HL-60 (cell line): Measurements from ENCODE around the gene RAET1E.
"Not testable (repeated sequence)": the region's sequence is repeated elsewhere in the genome, so short reads cannot be mapped to it uniquely, and the experiment has no call there.

Experiments
- DNase-seq, 2 experiments: peaks; one replicate each; pipeline ENCODE4 v3.0.0-alpha.2; 2010 to 2020; ENCODE audit warnings: low read depth in 1 of 2, low spot score in 1 of 2
- H3K27ac ChIP-seq: fragments of 250-450 bp; sonication (Bioruptor Pico); replicated peaks from 2 replicates; pipeline ENCODE4 v1.5.1; 2020; ENCODE audit warnings: mild to moderate bottlenecking, moderate library complexity
- H3K27me3 ChIP-seq: fragments of 250-450 bp; sonication (Bioruptor Pico); 2 replicates; pipeline ENCODE4 v1.5.1; 2021; ENCODE audit warnings: mild to moderate bottlenecking, moderate library complexity; ENCODE audit not compliant: insufficient read depth, poor library complexity, severe bottlenecking
- H3K4me3 ChIP-seq: replicated peaks from 2 replicates; pipeline ENCODE4 v1.5.1; 2011; ENCODE audit warnings: mild to moderate bottlenecking, control low read depth, low read length; ENCODE audit not compliant: insufficient read depth
- CTCF ChIP-seq: IDR thresholded peaks from one replicate; pipeline ENCODE4 v1.5.1; 2011; ENCODE audit warnings: low read length, control low read depth, inconsistent platforms; ENCODE audit not compliant: insufficient read depth
- GABPA ChIP-seq: IDR thresholded peaks from 2 replicates; pipeline ENCODE4 v1.6.1; 2012; ENCODE audit warnings: low read depth
- POLR2AphosphoS5 ChIP-seq: IDR thresholded peaks from 2 replicates; pipeline ENCODE4 v1.6.1; 2012; ENCODE audit warnings: low read depth
- REST ChIP-seq: IDR thresholded peaks from 2 replicates; pipeline ENCODE4 v1.6.1; 2012; ENCODE audit warnings: low read depth; ENCODE audit not compliant: insufficient replicate concordance
- SPI1 ChIP-seq: IDR thresholded peaks from 2 replicates; pipeline ENCODE4 v1.6.1; 2012; ENCODE audit warnings: low read depth, mild to moderate bottlenecking, borderline replicate concordance

RAET1E gene

GRCh38 chr6:149923327-149923986 lies 25.5 kb upstream of the RAET1E start:
- Histone ChIP-seq H3K4me3 (no peak overlapping the region), H3K27ac (no peak overlapping the region), H3K27me3 (peaks cover 20% of the 10 kb centered on the region)
- TF ChIP-seq CTCF (no peak), GABPA (no peak), SPI1 (no peak), POLR2AphosphoS5 (no peak)
- no peak for DNase-seq

- Histone ChIP-seq H3K4me3 (peak within 1 kb of the TSS; percentile 10), H3K27ac (no peak within 1 kb of the TSS), H3K27me3 (peaks cover 20% of the 10 kb centered on the region)
- DNase-seq, result peak in 1 of 2 experiments; percentile 87
- no peak for TF ChIP-seq CTCF
- TF ChIP-seq SPI1, result peak; percentile 55; the same call in 1 of the 2 replicates
- TF ChIP-seq POLR2AphosphoS5, result no peak
- no peak for TF ChIP-seq GABPA
Observed at GRCh38 chr6:149922642-149923326, 24.9 kb upstream of the RAET1E start, which contains the start of gene RAET1G. Gene RAET1G, minus strand, starts transcription at chr6:149923121. Its CDS starts 111 bp downstream, at chr6:149923010.

GRCh38 chr6:149922091-149922490 lies 24.2 kb upstream of the RAET1E start:
- H3K27me3 ChIP-seq, result peaks cover 18% of the 10 kb centered on the region
- not testable (repeated sequence) for H3K4me3 ChIP-seq, DNase-seq, H3K27ac ChIP-seq

- no peak for DNase-seq
- Histone ChIP-seq H3K27me3 (peaks cover 18% of the 10 kb centered on the region), H3K27ac (no peak overlapping the region), H3K4me3 (no peak overlapping the region)
- TF ChIP-seq SPI1, result no peak
Observed at GRCh38 chr6:149921361-149921760, 23.4 kb upstream of the RAET1E start.

- DNase-seq, result no peak
- H3K27me3 ChIP-seq, result peaks cover 14% of the 10 kb centered on the region
- H3K4me3 ChIP-seq, result no peak overlapping the region
- TF ChIP-seq GABPA, result no peak
- no peak for TF ChIP-seq POLR2AphosphoS5
- TF ChIP-seq REST, result no peak
- TF ChIP-seq SPI1, result no peak
- no peak for TF ChIP-seq CTCF
- H3K27ac ChIP-seq, result no peak overlapping the region
Observed at GRCh38 chr6:149919834-149920225, 21.9 kb upstream of the RAET1E start.

GRCh38 chr6:149919126-149919833 lies 21.4 kb upstream of the RAET1E start:
- H3K27ac ChIP-seq, DNase-seq, H3K4me3 ChIP-seq, H3K27me3 ChIP-seq: not testable (repeated sequence)
